Ovary (tissue), 9 donors: ENCODE data around the gene HDAC9. TPM values are rescaled to one million over a fixed set of nuclear protein-coding genes. Genes with fewer than 3 reads are reported as not detected.

Source experiments
- DNase-seq, 5 donors: peaks; one replicate each; pipeline ENCODE4 v3.0.0-alpha.2; 2019 to 2020
- H3K27ac ChIP-seq, 2 donors: fragments of 200-600 bp; one replicate each; pipeline versions ENCODE4 v1.5.1 to v1.8.0; 2019 to 2022
- H3K27me3 ChIP-seq: fragments of 200-600 bp; one replicate; pipeline ENCODE4 v1.8.0; 2022
- H3K36me3 ChIP-seq: fragments of 200-600 bp; sonication (generic); one replicate; pipeline ENCODE4 v1.5.1; 2019
- H3K4me1 ChIP-seq: one replicate; pipeline ENCODE4 v1.8.1; 2013; ENCODE audit warnings: mild to moderate bottlenecking, moderate library complexity; ENCODE audit not compliant: insufficient read depth
- H3K4me3 ChIP-seq: fragments of 200-600 bp; sonication (generic); one replicate; pipeline ENCODE4 v1.5.1; 2017
- H3K9me3 ChIP-seq, 2 donors: fragments of 200-600 bp in 1 of 2; sonication (generic) in 1 of 2; one replicate each; pipeline versions ENCODE4 v1.5.1 to v1.8.1; 2013 to 2019; ENCODE audit warnings: mild to moderate bottlenecking in 1 of 2, moderate library complexity in 1 of 2
- EP300 ChIP-seq: sonication (generic); formaldehyde crosslinking; IDR thresholded peaks from one replicate; pipeline ENCODE4 v1.6.1; 2017; ENCODE audit warnings: antibody characterized with exemption
- POLR2A ChIP-seq: fragments of 450-650 bp; IDR thresholded peaks from one replicate; pipeline ENCODE4 v1.6.1; 2017; ENCODE audit warnings: antibody characterized with exemption, mild to moderate bottlenecking, moderate library complexity
- WGBS, 3 donors: extraction: QIAGEN DNeasy Blood & Tissue Kit in 1 of 3; methylation state at CpG; one replicate each; pipeline versions ENCODE4 v1.1.5 to v1.1.7; 2013 to 2017; 5-methylcytosine and 5-hydroxymethylcytosine counted together
- intact Hi-C, 4 donors: fragments of 100-400 bp; cut with DNase I; formaldehyde crosslinking; loops; one replicate each; pipeline versions ENCODE4 v1.11.0 to v1.15.1; 2022 to 2023
- polyA plus RNA-seq, 2 donors: library from polyadenylated mRNA; stranded (reverse); fragments of 200-250 nt in 1 of 2; fragments of 350-450 nt in 1 of 2; fragmentation: Illumina TruSeq in 1 of 2; extraction: RNeasy Lipid Tissue Mini Kit (QIAGEN cat#74804) in 1 of 2; gene quantifications; one replicate each; pipeline ENCODE4 v1.2.3, GENCODE V29; 2013 to 2014
- total RNA-seq, 7 donors: library from RNA; depleted of rRNA in 2 of 7; stranded (reverse); fragments of >200 nt in 2 of 7; fragmentation: NEBNext Ultra II Directional in 3 of 7; extraction: Animal tissue kit (Norgen Biotek cat#: 25700) in 3 of 7; gene quantifications; one replicate each; pipeline versions ENCODE4 v1.1.0 to v1.2.4, GENCODE V29; 2016 to 2023
- TF ChIP-seq, protein P1 (sequence below), 3 donors: fragments of 450-650 bp in 2 of 3; fragments of 200-600 bp in 1 of 3; IDR thresholded peaks; one replicate each; pipeline versions ENCODE4 v1.5.1 to v1.8.0; 2016 to 2022; ENCODE audit warnings: antibody characterized with exemption in 3 of 3, mild to moderate bottlenecking in 1 of 3
- donor health status: DM: no; HTN: no; CAD: no; lungs with moderate emphysema.
- donor health status: DM: no; HTN: no; CAD: no.
- donor health status: Bipolar disorder and iron deficiency.
- donor health status: DM: yes; HTN: yes; CAD: no.
- donor health status: DM: no; HTN: no; CAD: no.
- donor health status: DM: yes; HTN: yes; CAD: no.

HDAC9 gene
- total and polyA plus RNA-seq, 9 donors = 1.7 to 22.3 (median 6.0) TPM

DNA sequence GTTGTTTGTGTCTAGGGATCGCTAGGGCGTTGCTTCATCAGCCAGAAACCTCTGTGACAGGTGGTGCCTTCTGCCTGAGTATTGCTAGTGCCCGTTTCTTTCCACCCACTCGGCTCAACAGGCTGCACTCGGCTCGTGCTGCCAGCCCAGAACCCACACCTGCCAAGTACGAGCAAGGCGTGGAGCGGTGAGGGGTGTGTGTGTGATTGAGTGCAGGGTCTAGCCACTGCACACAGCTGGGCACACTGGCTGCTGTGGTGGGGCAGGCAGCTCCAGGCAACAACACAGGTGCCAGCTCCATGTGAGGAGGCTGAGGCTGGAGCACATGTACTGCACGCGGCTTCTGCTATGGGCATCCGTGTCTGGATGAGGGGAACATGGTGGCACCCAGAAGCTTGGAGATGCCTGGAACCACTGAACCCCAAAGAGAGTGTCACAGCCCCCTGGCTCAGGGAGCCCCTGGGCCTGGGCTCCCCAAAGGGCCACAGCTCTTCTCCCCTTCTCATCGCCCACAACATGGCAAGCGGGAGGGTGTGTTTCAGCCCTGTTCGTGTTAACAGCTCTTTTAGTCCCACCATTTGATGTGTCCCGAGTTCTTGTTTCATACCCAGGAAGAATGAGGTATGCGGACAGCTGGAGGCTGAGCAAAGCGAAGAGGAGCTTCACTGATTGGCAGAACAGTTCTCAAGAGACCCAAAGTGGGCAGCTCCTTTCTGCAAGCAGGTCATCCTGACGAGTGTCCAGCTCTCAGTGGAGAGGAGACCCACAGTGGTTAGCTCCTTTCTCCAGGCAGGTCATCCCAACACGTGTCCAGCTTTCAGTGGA, 78.1 kb downstream of the HDAC9 start:
- Histone ChIP-seq H3K9me3 (no peaks in the 10 kb centered on the region), H3K27ac (no peak overlapping the region), H3K4me3 (no peak overlapping the region), H3K27me3 (no peaks in the 10 kb centered on the region), H3K4me1 (no peaks in the 10 kb centered on the region), H3K36me3 (no peaks in the 10 kb centered on the region)
- intact Hi-C loops = loop anchor here in 1 of 4 donors (10.0 kb wide), 1 partner anchor 219 kb away; no protein-coding TSS in a partner anchor
- DNase-seq = no peak
- TF ChIP-seq, protein P1, sequence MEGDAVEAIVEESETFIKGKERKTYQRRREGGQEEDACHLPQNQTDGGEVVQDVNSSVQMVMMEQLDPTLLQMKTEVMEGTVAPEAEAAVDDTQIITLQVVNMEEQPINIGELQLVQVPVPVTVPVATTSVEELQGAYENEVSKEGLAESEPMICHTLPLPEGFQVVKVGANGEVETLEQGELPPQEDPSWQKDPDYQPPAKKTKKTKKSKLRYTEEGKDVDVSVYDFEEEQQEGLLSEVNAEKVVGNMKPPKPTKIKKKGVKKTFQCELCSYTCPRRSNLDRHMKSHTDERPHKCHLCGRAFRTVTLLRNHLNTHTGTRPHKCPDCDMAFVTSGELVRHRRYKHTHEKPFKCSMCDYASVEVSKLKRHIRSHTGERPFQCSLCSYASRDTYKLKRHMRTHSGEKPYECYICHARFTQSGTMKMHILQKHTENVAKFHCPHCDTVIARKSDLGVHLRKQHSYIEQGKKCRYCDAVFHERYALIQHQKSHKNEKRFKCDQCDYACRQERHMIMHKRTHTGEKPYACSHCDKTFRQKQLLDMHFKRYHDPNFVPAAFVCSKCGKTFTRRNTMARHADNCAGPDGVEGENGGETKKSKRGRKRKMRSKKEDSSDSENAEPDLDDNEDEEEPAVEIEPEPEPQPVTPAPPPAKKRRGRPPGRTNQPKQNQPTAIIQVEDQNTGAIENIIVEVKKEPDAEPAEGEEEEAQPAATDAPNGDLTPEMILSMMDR (IDR thresholded peaks at IDR 0.05) = no peak
- TF ChIP-seq EP300 (no peak), POLR2A (no peak)
- WGBS, 3 donors = 59 to 74% (median 67%) methylated on average over 20 of the region's 20 CpGs

DNA sequence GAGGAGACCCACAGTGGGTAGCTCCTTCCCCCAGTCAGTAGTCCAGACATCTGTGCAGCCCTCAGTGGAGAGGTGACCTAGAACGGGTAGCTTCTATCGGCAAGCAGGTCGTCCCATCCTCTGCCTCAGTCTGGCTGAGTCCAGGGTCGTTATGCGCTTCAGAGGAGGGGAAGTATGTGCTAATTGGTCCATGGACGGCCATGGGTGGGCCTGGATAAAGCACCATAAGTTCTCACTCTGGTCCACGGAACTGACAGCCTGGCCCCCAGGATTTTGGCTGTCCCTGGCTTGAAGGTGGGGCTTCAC, 78.6 kb downstream of the HDAC9 start:
- intact Hi-C loops = loop anchor here in 1 of 4 donors (10.0 kb wide), 1 partner anchor 219 kb away; no protein-coding TSS in a partner anchor
- H3K36me3 ChIP-seq = no peaks in the 10 kb centered on the region
- DNase-seq = no peak
- no peaks in the 10 kb centered on the region for H3K4me1 ChIP-seq
- no peak overlapping the region for H3K4me3 ChIP-seq
- no peaks in the 10 kb centered on the region for H3K9me3 ChIP-seq
- TF ChIP-seq, protein P1 (IDR thresholded peaks at IDR 0.05) = no peak
- TF ChIP-seq POLR2A (no peak), EP300 (no peak)
- no peaks in the 10 kb centered on the region for H3K27me3 ChIP-seq
- 93 to 97% (median 95%) methylated on average over 7 of the region's 7 CpGs for WGBS, 3 donors
- H3K27ac ChIP-seq = no peak overlapping the region

DNA sequence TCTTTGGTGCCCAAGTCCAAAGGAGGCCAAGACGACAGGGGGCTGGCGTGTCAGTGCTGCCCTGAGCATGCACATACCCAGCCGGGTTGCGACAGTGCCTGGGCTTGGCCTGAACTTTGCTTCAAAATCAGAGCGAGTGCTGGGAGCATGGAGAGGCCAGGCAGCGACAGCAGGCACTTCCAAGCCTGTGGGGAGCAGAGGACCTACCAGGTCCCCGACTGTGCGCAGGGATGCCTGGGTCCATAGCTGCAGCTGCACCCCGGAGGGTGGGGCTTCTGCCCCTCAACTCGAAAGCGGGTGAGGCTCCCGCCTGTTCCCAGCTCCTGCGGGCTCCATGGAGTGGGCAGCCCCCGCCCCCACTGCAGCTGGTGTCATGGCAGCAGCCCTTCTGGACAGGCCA, 79.1 kb downstream of the HDAC9 start:
- Histone ChIP-seq H3K9me3 (no peaks in the 10 kb centered on the region), H3K27ac (no peak overlapping the region), H3K27me3 (no peaks in the 10 kb centered on the region), H3K4me1 (no peaks in the 10 kb centered on the region), H3K36me3 (no peaks in the 10 kb centered on the region), H3K4me3 (no peak overlapping the region)
- DNase-seq = no peak
- TF ChIP-seq EP300 (no peak), POLR2A (no peak)
- 91 to 95% (median 94%) methylated on average over 14 of the region's 14 CpGs for WGBS, 3 donors
- intact Hi-C loops = loop anchor here in 1 of 4 donors (10.0 kb wide), 1 partner anchor 220 kb away; no protein-coding TSS in a partner anchor

DNA sequence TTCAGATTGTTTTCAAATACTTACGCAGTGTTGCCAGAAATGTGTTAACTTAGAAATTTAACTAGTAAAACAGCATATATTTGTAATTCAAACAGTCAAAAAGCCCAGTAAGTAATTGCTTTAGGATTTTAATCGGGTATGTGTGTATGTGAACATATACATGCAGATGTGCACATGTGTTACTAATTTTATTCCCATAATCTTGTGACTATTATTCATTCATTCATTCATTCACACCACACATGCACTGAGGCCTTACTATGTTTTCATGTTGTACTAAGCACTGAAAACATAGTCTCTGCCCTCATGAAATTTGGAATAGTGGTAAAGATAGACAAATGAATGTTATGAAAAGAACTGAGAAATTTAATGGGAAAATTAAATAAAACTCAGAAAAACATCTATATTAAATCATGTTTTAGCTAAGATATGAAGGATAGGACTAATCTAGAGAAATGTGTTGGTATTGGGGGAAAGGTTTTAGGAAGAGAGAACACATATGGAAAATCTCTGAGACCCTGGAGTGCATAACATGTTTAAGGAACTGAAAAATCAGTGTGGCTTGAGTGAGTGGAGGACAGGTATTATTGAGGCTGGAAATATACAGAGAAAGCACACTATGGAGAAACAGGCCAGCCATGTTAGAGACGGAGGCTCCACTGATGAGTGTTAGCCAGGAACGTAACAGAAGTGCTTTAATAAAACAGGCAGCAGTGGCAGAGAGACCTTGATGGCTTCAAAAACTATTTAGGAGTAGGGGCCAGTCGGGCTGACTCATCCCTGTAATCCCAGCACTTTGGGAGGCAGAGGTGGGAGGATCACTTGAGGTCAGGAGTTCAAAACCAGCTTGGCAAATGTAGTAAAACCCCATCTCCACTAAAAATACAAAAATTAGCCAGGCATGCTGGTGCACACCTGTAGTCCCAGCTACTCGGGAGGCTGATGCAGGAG, 80.3 kb downstream of the HDAC9 start:
- H3K27me3 ChIP-seq = no peaks in the 10 kb centered on the region
- intact Hi-C loops = loop anchor here in 1 of 4 donors (10.0 kb wide), 1 partner anchor 221 kb away; no protein-coding TSS in a partner anchor
- no peaks in the 10 kb centered on the region for H3K4me1 ChIP-seq
- no peak overlapping the region for H3K4me3 ChIP-seq
- no peak overlapping the region for H3K27ac ChIP-seq
- no peak for DNase-seq
- H3K9me3 ChIP-seq = no peaks in the 10 kb centered on the region
- H3K36me3 ChIP-seq = no peaks in the 10 kb centered on the region
- 62 to 73% (median 69%) methylated on average over 6 of the region's 6 CpGs for whole genome bisulfite sequencing, 3 donors
- TF ChIP-seq POLR2A = no peak
- TF ChIP-seq, protein P1 (IDR thresholded peaks at IDR 0.05) = no peak
- TF ChIP-seq EP300 = no peak
